GM12878 (cell line): ENCODE measurements around the gene MAN2A1.

Experiments
- HDGF ChIP-seq: fragments of 450-650 bp; IDR thresholded peaks from 2 replicates; pipeline ENCODE4 v1.6.1; 2016; ENCODE audit warnings: antibody characterized with exemption
- IRF4 ChIP-seq: IDR thresholded peaks from 2 replicates; pipeline ENCODE4 v1.6.1; 2011; ENCODE audit warnings: low read depth, low read length
- NBN ChIP-seq: fragments of 450-650 bp; IDR thresholded peaks from 2 replicates; pipeline ENCODE4 v1.6.1; 2016
- ZBTB33 ChIP-seq: fragments of 450-650 bp; IDR thresholded peaks from 2 replicates; pipeline ENCODE4 v1.6.1; 2017; ENCODE audit warnings: mild to moderate bottlenecking

- TF ChIP-seq HDGF (no peak), IRF4 (no peak), NBN (no peak), ZBTB33 (no peak)
Measured at GRCh38 chr5:109908366-109908765, 218.6 kb downstream of the MAN2A1 start.
